ENCODE data around the gene LRP11. TPM values are rescaled to one million over a fixed set of nuclear protein-coding genes. Genes with fewer than 3 reads are reported as not detected.

LRP11 gene
- total RNA-seq, 1 donor from 2014 or later, result 51.1 TPM

DNA sequence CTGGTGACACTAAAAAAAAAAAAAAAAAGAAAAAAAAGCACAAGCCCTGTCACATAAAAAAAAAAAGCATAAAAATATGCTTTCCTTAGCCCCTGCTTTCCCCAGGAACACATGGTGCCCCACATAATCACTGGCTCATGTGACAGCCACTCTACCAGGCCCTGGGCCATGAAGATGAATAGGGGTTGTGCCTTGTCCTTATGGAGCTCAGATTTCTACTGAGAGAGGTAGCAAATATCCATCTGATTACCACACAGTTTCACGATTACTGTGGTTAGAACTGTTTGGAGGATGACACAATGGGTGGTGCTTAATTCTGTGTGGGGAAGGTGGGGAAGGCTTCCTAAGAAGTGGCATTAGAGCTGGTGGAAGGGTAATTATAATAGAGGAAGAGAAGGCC is 24.5 kb upstream of the LRP11 start:
- Histone ChIP-seq H3K36me3 (no peaks in the 10 kb centered on the region), H3K4me1 (peaks cover 7% of the 10 kb centered on the region), H3K4me3 (no peak overlapping the region), H3K27me3 (no peaks in the 10 kb centered on the region), H3K27ac (no peak overlapping the region), H3K9me3 (no peaks in the 10 kb centered on the region)
- no peak for ATAC-seq
- intact Hi-C loops (cut with DNase I), result no loop called here
- TF ChIP-seq, protein P1, sequence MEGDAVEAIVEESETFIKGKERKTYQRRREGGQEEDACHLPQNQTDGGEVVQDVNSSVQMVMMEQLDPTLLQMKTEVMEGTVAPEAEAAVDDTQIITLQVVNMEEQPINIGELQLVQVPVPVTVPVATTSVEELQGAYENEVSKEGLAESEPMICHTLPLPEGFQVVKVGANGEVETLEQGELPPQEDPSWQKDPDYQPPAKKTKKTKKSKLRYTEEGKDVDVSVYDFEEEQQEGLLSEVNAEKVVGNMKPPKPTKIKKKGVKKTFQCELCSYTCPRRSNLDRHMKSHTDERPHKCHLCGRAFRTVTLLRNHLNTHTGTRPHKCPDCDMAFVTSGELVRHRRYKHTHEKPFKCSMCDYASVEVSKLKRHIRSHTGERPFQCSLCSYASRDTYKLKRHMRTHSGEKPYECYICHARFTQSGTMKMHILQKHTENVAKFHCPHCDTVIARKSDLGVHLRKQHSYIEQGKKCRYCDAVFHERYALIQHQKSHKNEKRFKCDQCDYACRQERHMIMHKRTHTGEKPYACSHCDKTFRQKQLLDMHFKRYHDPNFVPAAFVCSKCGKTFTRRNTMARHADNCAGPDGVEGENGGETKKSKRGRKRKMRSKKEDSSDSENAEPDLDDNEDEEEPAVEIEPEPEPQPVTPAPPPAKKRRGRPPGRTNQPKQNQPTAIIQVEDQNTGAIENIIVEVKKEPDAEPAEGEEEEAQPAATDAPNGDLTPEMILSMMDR (IDR thresholded peaks at IDR 0.05), result no peak
- DNase-seq, result no peak

DNA sequence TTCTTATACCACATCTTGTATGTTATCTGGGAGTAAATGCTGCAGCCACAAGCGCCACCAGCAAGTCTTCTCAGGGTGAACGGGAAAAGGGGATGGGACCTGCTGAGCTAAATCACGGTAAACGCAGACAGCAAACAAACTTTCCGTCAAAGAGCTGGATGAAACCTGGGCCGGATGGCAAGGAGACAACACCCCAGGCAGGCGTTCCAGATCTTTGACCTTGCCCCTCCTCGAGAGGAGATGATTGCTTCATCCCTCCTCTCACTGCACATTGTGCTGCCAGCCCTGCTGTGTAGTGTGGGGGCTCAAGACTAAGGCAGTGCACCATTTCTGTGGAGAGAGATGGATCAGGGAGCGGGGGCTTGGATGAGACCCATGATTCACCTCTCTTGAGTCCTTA is 23.9 kb upstream of the LRP11 start:
- no peaks in the 10 kb centered on the region for H3K9me3 ChIP-seq
- H3K36me3 ChIP-seq, result no peaks in the 10 kb centered on the region
- TF ChIP-seq, protein P1 (IDR thresholded peaks at IDR 0.05), result no peak
- intact Hi-C loops (cut with DNase I), result no loop called here
- no peak overlapping the region for H3K4me3 ChIP-seq
- H3K27me3 ChIP-seq, result no peaks in the 10 kb centered on the region
- DNase-seq, result no peak
- no peak overlapping the region for H3K27ac ChIP-seq
- ATAC-seq, result no peak
- peaks cover 7% of the 10 kb centered on the region for H3K4me1 ChIP-seq

DNA sequence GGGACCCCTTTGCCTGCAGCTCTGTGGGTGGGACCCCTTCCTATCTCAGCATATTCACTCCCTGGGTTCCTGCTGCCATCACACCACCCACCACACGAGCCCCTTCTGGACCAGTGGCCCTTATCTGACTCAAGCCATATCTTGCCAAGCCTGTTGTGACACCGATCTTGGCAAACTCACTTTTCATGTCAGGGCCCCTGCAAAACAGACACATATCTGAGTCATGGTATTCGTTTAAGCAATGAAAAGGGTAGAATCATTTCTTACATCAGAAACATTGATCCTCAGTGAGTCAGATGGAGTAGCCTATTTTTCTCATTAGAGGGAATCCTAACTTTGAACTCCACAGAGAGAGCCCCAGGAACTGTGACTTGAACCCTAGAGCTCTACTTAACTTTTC is 23.2 kb upstream of the LRP11 start:
- intact Hi-C loops (cut with DNase I), result no loop called here
- TF ChIP-seq, protein P1 (IDR thresholded peaks at IDR 0.05), result no peak
- no peaks in the 10 kb centered on the region for H3K36me3 ChIP-seq
- no peak for DNase-seq
- no peaks in the 10 kb centered on the region for H3K9me3 ChIP-seq
- no peak overlapping the region for H3K4me3 ChIP-seq
- no peaks in the 10 kb centered on the region for H3K27me3 ChIP-seq
- H3K27ac ChIP-seq, result no peak overlapping the region
- peaks cover 7% of the 10 kb centered on the region for H3K4me1 ChIP-seq
- no peak for ATAC-seq

- intact Hi-C loops (cut with DNase I), result no loop called here
- Histone ChIP-seq H3K4me3 (no peak overlapping the region), H3K27ac (no peak overlapping the region), H3K27me3 (no peaks in the 10 kb centered on the region), H3K4me1 (peaks cover 7% of the 10 kb centered on the region), H3K9me3 (no peaks in the 10 kb centered on the region), H3K36me3 (no peaks in the 10 kb centered on the region)
- ATAC-seq, result no peak
- TF ChIP-seq, protein P1 (IDR thresholded peaks at IDR 0.05), result no peak
- DNase-seq, result no peak
These were observed 21.7 kb upstream of the LRP11 start for GRCh38 chr6:149885888-149886287.

GRCh38 chr6:149884617-149885016 is 20.5 kb upstream of the LRP11 start:
- H3K27ac ChIP-seq, result no peak overlapping the region
- TF ChIP-seq, protein P1 (IDR thresholded peaks at IDR 0.05), result no peak
- H3K4me1 ChIP-seq, result peaks cover 7% of the 10 kb centered on the region
- no peak for ATAC-seq
- H3K36me3 ChIP-seq, result no peaks in the 10 kb centered on the region
- no peaks in the 10 kb centered on the region for H3K9me3 ChIP-seq
- intact Hi-C loops (cut with DNase I), result no loop called here
- no peaks in the 10 kb centered on the region for H3K27me3 ChIP-seq
- no peak for DNase-seq
- no peak overlapping the region for H3K4me3 ChIP-seq

DNA sequence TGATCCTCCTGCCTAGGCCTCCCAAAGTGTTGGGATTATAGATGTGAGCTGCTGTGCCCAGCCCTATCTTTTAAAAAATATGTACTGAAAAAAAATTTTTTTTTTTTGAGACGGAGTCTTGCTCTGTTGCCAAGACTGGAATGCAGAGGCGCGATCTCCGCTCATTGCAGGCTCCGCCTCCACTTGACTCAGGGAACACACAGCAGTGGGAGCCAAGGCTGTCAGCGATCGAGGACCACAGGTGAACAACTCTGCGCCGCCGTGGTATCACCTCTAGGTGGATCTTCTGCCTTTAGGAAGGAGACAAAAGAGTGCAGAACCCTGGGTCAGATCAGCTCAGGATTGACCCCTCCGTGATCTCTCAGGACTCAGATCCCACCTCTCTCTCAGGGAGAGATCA is 20.1 kb upstream of the LRP11 start:
- TF ChIP-seq, protein P1 (IDR thresholded peaks at IDR 0.05), result no peak
- peak; percentile 83 for DNase-seq
- Histone ChIP-seq H3K36me3 (no peaks in the 10 kb centered on the region), H3K27me3 (no peaks in the 10 kb centered on the region), H3K9me3 (no peaks in the 10 kb centered on the region), H3K27ac (no peak overlapping the region), H3K4me3 (no peak overlapping the region), H3K4me1 (peaks cover 7% of the 10 kb centered on the region)
- ATAC-seq, result peak; percentile 87
- intact Hi-C loops (cut with DNase I), result no loop called here
